Endothelial cell of umbilical vein (primary cell): ENCODE data around the gene FSD2.

Experiments used
- CTCF ChIP-seq, 2 donors: IDR thresholded peaks; 1 replicate in 1 of 2; 2 replicates in 1 of 2; pipeline ENCODE4 v1.5.1; 2011; ENCODE audit warnings: low read length in 2 of 2, mild to moderate bottlenecking in 2 of 2, moderate library complexity in 2 of 2, control low read depth in 1 of 2, inconsistent platforms in 1 of 2, low read depth in 1 of 2; ENCODE audit not compliant: insufficient read depth in 1 of 2; ENCODE audit errors: extremely low read depth in 1 of 2
- EZH2 ChIP-seq: IDR thresholded peaks from 2 replicates; pipeline ENCODE4 v1.6.1; 2012; ENCODE audit warnings: borderline replicate concordance, low read depth, mild to moderate bottlenecking, moderate library complexity, low read length, inconsistent platforms; ENCODE audit not compliant: severe bottlenecking
- GATA2 ChIP-seq: IDR thresholded peaks from 2 replicates; pipeline ENCODE4 v1.7.0; 2011; ENCODE audit warnings: low read depth, mild to moderate bottlenecking, moderate library complexity, mixed read lengths, low read length; ENCODE audit not compliant: insufficient read length, insufficient read depth
- MYC ChIP-seq: IDR thresholded peaks from one replicate; pipeline ENCODE4 v1.6.1; 2011; ENCODE audit warnings: mild to moderate bottlenecking, low read depth, low read length
- POLR2A ChIP-seq: IDR thresholded peaks from 2 replicates; pipeline ENCODE4 v1.6.1; 2012; ENCODE audit warnings: low read depth, mild to moderate bottlenecking, control low read depth, low read length
- POLR2AphosphoS5 ChIP-seq: IDR thresholded peaks from 2 replicates; pipeline ENCODE4 v1.6.1; 2012; ENCODE audit warnings: low read depth, mild to moderate bottlenecking, control low read depth, low read length, moderate library complexity; ENCODE audit not compliant: insufficient read depth

DNA sequence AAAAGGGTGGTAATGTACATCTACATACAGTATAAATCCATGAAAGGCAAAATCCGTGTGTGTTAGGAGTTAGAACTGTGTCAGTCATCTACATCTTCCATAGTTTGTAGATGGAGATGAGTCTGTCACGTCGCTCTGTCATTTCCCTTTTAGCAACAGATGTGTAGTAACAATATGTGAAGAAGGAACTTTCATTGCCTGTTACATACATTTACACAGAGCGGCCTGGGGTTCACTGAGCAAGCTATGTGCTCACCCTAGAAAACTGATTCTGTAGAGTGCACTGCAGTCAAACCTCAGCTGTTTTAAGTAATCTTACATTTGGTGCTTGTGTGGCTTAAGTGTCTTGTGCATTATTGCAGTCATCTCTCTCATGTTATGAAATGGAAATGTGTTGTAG is 54.6 kb downstream of the FSD2 start:
- TF ChIP-seq EZH2, result no peak
- no peak for TF ChIP-seq CTCF (IDR thresholded peaks at IDR 0.05; ENCODE audit: extremely low read depth in 1 of 2, insufficient read depth in 1 of 2, low read depth in 1 of 2, low read length in 2 of 2)
- no peak for TF ChIP-seq POLR2AphosphoS5
- TF ChIP-seq MYC, result no peak
- TF ChIP-seq GATA2, result no peak
- TF ChIP-seq POLR2A, result no peak
